Fibroblast of lung (primary cell): ENCODE measurements around the gene FBLN1. TPM values are rescaled to one million over a fixed set of nuclear protein-coding genes. Genes with fewer than 3 reads are reported as not detected.
"Not testable (repeated sequence)": the region's sequence is repeated elsewhere in the genome, so short reads cannot be mapped to it uniquely, and the experiment has no call there.

Source experiments
- DNase-seq, 2 donors: peaks; one replicate each; pipeline versions ENCODE4 v3.0.0 to v3.0.0-alpha.2; 2010; ENCODE audit warnings: low read depth in 2 of 2
- H2AFZ ChIP-seq: 2 replicates; pipeline ENCODE4 v1.5.1; 2012; ENCODE audit warnings: low read length, control low read depth, inconsistent platforms
- H3K27ac ChIP-seq: 2 replicates; pipeline ENCODE4 v1.5.1; 2011; ENCODE audit warnings: low read length, control low read depth; ENCODE audit not compliant: insufficient read depth
- H3K27me3 ChIP-seq: 2 replicates; pipeline ENCODE4 v1.5.1; 2011; ENCODE audit warnings: mild to moderate bottlenecking, low read length; ENCODE audit not compliant: control insufficient read depth, insufficient read depth
- H3K36me3 ChIP-seq: 2 replicates; pipeline ENCODE4 v1.5.1; 2011; ENCODE audit warnings: low read length; ENCODE audit not compliant: control insufficient read depth, insufficient read depth
- H3K4me1 ChIP-seq: 2 replicates; pipeline ENCODE4 v1.5.1; 2011; ENCODE audit warnings: low read length; ENCODE audit not compliant: control insufficient read depth, insufficient read depth; ENCODE audit errors: extremely low read depth
- H3K4me2 ChIP-seq: 2 replicates; pipeline ENCODE4 v1.5.1; 2011; ENCODE audit warnings: low read length, control low read depth; ENCODE audit not compliant: insufficient read depth; ENCODE audit errors: extremely low read depth
- H3K4me3 ChIP-seq, 4 experiments: fragments of 200-600 bp in 1 of 4; sonication (generic) in 1 of 4; replicated peaks in 1 of 4; 2 replicates each; pipeline ENCODE4 v1.5.1; 2011 to 2016; ENCODE audit warnings: low read length in 4 of 4, low read depth in 3 of 4, mild to moderate bottlenecking in 3 of 4, control low read depth in 2 of 4, inconsistent platforms in 1 of 4, mixed read lengths in 1 of 4; ENCODE audit not compliant: insufficient read depth in 1 of 4; ENCODE audit errors: control extremely low read depth in 1 of 4
- H3K79me2 ChIP-seq: 2 replicates; pipeline ENCODE4 v1.5.1; 2012; ENCODE audit warnings: mild to moderate bottlenecking, low read length, inconsistent platforms; ENCODE audit not compliant: control insufficient read depth, insufficient read depth
- H3K9ac ChIP-seq: 2 replicates; pipeline ENCODE4 v1.5.1; 2011; ENCODE audit warnings: mild to moderate bottlenecking, low read length, control low read depth; ENCODE audit not compliant: insufficient read depth
- H3K9me3 ChIP-seq: 2 replicates; pipeline ENCODE4 v1.5.1; 2012; ENCODE audit warnings: low read depth, low read length; ENCODE audit not compliant: control insufficient read depth, insufficient read depth
- H4K20me1 ChIP-seq: 2 replicates; pipeline ENCODE4 v1.5.1; 2011; ENCODE audit warnings: low read length; ENCODE audit not compliant: control insufficient read depth, insufficient read depth; ENCODE audit errors: extremely low read depth
- EZH2 ChIP-seq: IDR thresholded peaks from 2 replicates; pipeline ENCODE4 v1.5.1; 2012; ENCODE audit warnings: low read length, control low read depth, mild to moderate bottlenecking; ENCODE audit errors: missing control alignments
- polyA plus RNA-seq, 2 donors: library from polyadenylated mRNA; depleted of rRNA in 1 of 2; stranded (reverse) in 1 of 2; unstranded in 1 of 2; fragments of >200 nt; gene quantifications; 2 replicates each; pipeline ENCODE4 v1.2.1, GENCODE V29; 2011 to 2012; ENCODE audit warnings: missing spikeins in 1 of 2
- total RNA-seq: library from RNA; depleted of rRNA; stranded (reverse); fragments of >200 nt; gene quantifications from 2 replicates; pipeline ENCODE4 v1.2.1, GENCODE V29; 2014
- TF ChIP-seq, protein P1 (sequence below), 2 donors: IDR thresholded peaks in 1 of 2; conservative IDR thresholded peaks in 1 of 2; 1 replicate in 1 of 2; 2 replicates in 1 of 2; pipeline ENCODE4 v1.5.1; 2011 to 2012; ENCODE audit warnings: low read length in 2 of 2, control low read depth in 1 of 2, inconsistent platforms in 1 of 2, low read depth in 1 of 2, mild to moderate bottlenecking in 1 of 2

FBLN1 gene
- total and polyA plus RNA-seq, 2 donors (not counting 1 experiment from before 2014, with no cell fraction given), result 134 to 270 TPM

DNA sequence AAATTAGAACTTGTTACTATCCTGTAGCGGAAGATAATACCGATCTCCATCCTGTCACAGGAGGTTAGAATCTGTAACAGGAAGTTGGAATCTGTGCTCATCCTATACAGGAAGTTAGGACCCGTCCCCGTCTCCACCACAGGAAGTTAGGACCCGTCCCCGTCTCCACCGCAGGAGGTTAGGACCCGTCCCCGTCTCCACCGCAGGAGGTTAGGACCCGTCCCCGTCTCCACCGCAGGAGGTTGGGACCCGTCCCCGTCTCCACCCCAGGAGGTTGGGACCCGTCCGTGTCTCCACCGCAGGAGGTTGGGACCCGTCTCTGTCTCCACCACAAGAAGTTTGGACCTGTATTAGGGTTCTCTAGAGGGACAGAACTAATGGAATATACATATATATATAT, 52.2 kb downstream of the FBLN1 start:
- H3K4me1 ChIP-seq, result peaks cover 23% of the 10 kb centered on the region
- DNase-seq, result no peak
- no peak for TF ChIP-seq EZH2
- TF ChIP-seq, protein P1, sequence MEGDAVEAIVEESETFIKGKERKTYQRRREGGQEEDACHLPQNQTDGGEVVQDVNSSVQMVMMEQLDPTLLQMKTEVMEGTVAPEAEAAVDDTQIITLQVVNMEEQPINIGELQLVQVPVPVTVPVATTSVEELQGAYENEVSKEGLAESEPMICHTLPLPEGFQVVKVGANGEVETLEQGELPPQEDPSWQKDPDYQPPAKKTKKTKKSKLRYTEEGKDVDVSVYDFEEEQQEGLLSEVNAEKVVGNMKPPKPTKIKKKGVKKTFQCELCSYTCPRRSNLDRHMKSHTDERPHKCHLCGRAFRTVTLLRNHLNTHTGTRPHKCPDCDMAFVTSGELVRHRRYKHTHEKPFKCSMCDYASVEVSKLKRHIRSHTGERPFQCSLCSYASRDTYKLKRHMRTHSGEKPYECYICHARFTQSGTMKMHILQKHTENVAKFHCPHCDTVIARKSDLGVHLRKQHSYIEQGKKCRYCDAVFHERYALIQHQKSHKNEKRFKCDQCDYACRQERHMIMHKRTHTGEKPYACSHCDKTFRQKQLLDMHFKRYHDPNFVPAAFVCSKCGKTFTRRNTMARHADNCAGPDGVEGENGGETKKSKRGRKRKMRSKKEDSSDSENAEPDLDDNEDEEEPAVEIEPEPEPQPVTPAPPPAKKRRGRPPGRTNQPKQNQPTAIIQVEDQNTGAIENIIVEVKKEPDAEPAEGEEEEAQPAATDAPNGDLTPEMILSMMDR (conservative IDR thresholded peaks at IDR 0.05 in 1 of 2, IDR thresholded peaks at IDR 0.05 in 1 of 2; ENCODE audit: low read depth in 1 of 2, low read length in 2 of 2), result no peak
- H2AFZ ChIP-seq, result no peak overlapping the region
- H3K79me2 ChIP-seq, result no peaks in the 10 kb centered on the region
- no peak overlapping the region for H3K4me2 ChIP-seq
- no peaks in the 10 kb centered on the region for H3K9me3 ChIP-seq
- H3K9ac ChIP-seq, result no peak overlapping the region
- H3K27ac ChIP-seq, result no peak overlapping the region
- peaks cover 2% of the 10 kb centered on the region for H3K36me3 ChIP-seq
- H3K27me3 ChIP-seq, result no peaks in the 10 kb centered on the region
- no peaks in the 10 kb centered on the region for H4K20me1 ChIP-seq
- no peak overlapping the region for H3K4me3 ChIP-seq

DNA sequence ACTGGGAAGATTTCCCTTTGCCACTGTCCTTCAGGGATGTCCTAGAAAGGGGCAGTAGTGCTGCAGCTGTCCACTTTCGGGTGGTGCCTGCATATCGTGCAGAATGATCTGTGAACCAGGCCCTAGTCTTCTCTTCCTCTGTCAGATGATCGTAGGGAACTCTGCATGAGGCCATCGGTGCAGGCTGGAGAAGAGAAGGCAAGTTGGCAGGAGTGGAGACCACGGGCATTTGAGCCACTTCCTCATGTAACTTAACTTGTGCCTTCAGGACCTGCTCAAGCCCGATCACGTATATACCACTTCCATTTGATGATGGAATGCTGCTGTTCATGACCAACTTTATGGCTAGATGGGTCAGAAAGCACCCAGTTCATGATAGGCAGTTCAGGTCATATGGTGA, 55.2 kb downstream of the FBLN1 start:
- not testable (repeated sequence) for H3K9me3 ChIP-seq, H3K27ac ChIP-seq, H3K4me1 ChIP-seq, H3K4me2 ChIP-seq, H3K9ac ChIP-seq, H3K36me3 ChIP-seq, H2AFZ ChIP-seq, H3K79me2 ChIP-seq, H3K4me3 ChIP-seq, H3K27me3 ChIP-seq, H4K20me1 ChIP-seq
- DNase-seq, result peak in 1 of 2 donors; percentile 86

DNA sequence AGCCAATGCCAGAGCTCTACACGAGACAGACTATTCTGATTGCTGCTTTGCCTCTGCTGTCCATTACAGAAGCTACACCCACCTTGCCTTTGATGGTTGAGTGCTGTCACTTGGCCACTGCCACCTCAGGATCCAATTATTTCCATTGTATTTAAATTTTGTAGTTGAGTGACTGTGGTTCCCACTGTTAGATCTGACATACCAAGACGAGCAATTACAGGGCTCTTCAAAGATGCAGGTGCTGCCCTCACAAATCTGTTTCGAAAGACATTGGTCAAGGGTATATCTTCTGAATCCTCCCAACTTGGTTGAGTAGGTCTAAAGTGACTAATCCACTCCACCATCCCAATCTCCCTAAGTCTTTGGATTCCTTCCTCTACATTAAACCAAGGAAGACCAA, 57.4 kb downstream of the FBLN1 start:
- not testable (repeated sequence) for H2AFZ ChIP-seq, DNase-seq, H3K4me2 ChIP-seq, H3K27me3 ChIP-seq, H3K4me1 ChIP-seq, H3K36me3 ChIP-seq, H3K9me3 ChIP-seq, H3K4me3 ChIP-seq, H4K20me1 ChIP-seq, H3K9ac ChIP-seq, H3K27ac ChIP-seq, H3K79me2 ChIP-seq

DNA sequence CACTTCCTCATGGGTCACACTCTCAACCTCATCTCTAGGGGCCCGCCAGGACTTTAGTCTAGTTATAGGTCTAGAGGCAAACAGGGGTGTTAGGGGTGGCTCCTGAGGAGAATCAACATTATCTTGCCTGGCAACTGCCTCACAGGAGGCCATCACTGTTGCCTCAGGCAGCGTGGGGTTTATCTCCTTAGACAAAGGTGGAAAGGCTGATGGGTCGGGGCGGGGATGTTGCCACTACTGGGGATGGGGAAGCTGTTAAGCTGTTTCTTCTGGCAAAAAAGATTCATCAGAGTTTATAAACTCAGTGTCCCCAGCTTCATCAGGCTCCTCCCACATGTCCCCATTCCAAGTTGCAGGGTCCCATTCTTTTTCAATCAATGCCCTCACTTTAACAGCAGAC, 58.1 kb downstream of the FBLN1 start:
- not testable (repeated sequence) for H3K27me3 ChIP-seq, DNase-seq, H3K79me2 ChIP-seq, H3K36me3 ChIP-seq, H4K20me1 ChIP-seq, H3K27ac ChIP-seq, H2AFZ ChIP-seq, H3K4me2 ChIP-seq, H3K4me3 ChIP-seq, H3K9me3 ChIP-seq, H3K4me1 ChIP-seq, H3K9ac ChIP-seq
